GM12873 (cell line): Measurements from ENCODE around the gene SEPTIN2.

Source experiments
- CTCF ChIP-seq: IDR thresholded peaks from 2 replicates; pipeline ENCODE4 v1.5.1; 2012; ENCODE audit warnings: low read depth, mild to moderate bottlenecking, moderate library complexity, low read length, control low read depth; ENCODE audit not compliant: insufficient read depth; ENCODE audit errors: missing control alignments

The SEPTIN2 gene

GRCh38 chr2:241279828-241280227 is 35.9 kb upstream of the SEPTIN2 start:
- no peak for TF ChIP-seq CTCF

GRCh38 chr2:241280291-241280690 is 35.4 kb upstream of the SEPTIN2 start:
- no peak for TF ChIP-seq CTCF

- no peak for TF ChIP-seq CTCF
Observed at GRCh38 chr2:241282555-241282954, 33.2 kb upstream of the SEPTIN2 start.

GRCh38 chr2:241285596-241285995 is 30.1 kb upstream of the SEPTIN2 start:
- no peak for TF ChIP-seq CTCF

GRCh38 chr2:241286348-241287090 is 29.2 kb upstream of the SEPTIN2 start:
- TF ChIP-seq CTCF = no peak

GRCh38 chr2:241288324-241288888 is 27.3 kb upstream of the SEPTIN2 start:
- no peak for TF ChIP-seq CTCF

- no peak for TF ChIP-seq CTCF
Observed at GRCh38 chr2:241289053-241289452, 26.7 kb upstream of the SEPTIN2 start.
